Activated naive CD4-positive, alpha-beta T cell treated with anti-CD3 and anti-CD28 coated beads for 36 hours (primary cell): ENCODE measurements around the gene NINL. TPM values are rescaled to one million over a fixed set of nuclear protein-coding genes. Genes with fewer than 3 reads are reported as not detected.

ENCODE experiments used
- CTCF ChIA-PET: fragments of 350-600 bp; sonication (Branson Sonifier 250); formaldehyde crosslinking; loops from one replicate; lab custom pipeline; 2021; ENCODE audit warnings: antibody characterized with exemption; lab: Charles Lee
- DNase-seq: peaks from one replicate; pipeline ENCODE4 v3.0.0-alpha.2; 2020
- H3K27ac Mint-ChIP-seq: one replicate; pipeline ENCODE4 v1.8.0; 2021; ENCODE audit warnings: mild to moderate bottlenecking, mixed read lengths
- H3K27me3 Mint-ChIP-seq: one replicate; pipeline ENCODE4 v1.8.0; 2021; ENCODE audit warnings: low read depth, mixed read lengths
- H3K36me3 Mint-ChIP-seq: one replicate; pipeline ENCODE4 v1.8.0; 2021; ENCODE audit warnings: low read depth, mixed read lengths
- H3K4me1 Mint-ChIP-seq: one replicate; pipeline ENCODE4 v1.8.0; 2021; ENCODE audit warnings: low read depth, mixed read lengths
- H3K4me3 Mint-ChIP-seq: one replicate; pipeline ENCODE4 v1.8.0; 2021; ENCODE audit warnings: mild to moderate bottlenecking, moderate library complexity, mixed read lengths
- H3K9me3 Mint-ChIP-seq: one replicate; pipeline ENCODE4 v1.8.0; 2021; ENCODE audit warnings: mixed read lengths
- intact Hi-C: fragments of 100-400 bp; cut with micrococcal nuclease; formaldehyde crosslinking; loops from one replicate; pipeline ENCODE4 v1.15.1; 2023
- total RNA-seq, 2 experiments: library from RNA; stranded (reverse); gene quantifications; one replicate each; pipeline ENCODE4 v1.2.3, GENCODE V29; 2021

Gene NINL
- total RNA-seq, 2 experiments from 2014 or later: 2.6 to 2.9 TPM

DNA sequence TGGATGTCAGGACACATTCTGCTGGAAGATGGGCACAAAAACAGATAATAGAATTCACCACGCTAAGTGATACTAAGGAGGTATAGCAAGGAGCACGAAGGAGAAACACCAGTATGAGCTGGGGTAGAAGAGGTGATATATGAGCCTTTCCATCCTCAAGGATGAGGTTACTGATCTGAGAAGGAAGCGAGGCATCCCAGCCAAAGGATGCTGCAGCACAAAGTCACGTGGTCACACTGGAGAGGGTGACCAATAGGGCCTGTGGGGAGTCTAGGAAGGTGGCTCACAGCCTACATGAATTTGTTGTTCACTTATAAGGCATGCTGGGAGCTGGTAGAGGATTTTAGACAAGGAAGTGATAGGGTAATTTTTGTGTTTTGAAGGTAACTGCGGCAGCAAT is 176.4 kb downstream of the NINL start:
- no peak for DNase-seq
- CTCF ChIA-PET: interaction anchor here (1.2 to 1.6 kb wide), 2 partner anchors 10 to 61 kb away, joined by 4 to 7 read pairs; no protein-coding TSS in a partner anchor
- peaks cover 23% of the 10 kb centered on the region for H3K36me3 Mint-ChIP-seq
- no peaks in the 10 kb centered on the region for H3K27me3 Mint-ChIP-seq
- H3K4me3 Mint-ChIP-seq: peak overlapping the region; percentile 92
- H3K9me3 Mint-ChIP-seq: peaks cover 3% of the 10 kb centered on the region
- intact Hi-C loops: loop anchor here (5.0 to 10.0 kb wide), 4 partner anchors 162 to 1374 kb away; partner anchors contain the start of genes ACSS1, CST7 and PYGB
- H3K4me1 Mint-ChIP-seq: peaks cover 17% of the 10 kb centered on the region
- no peak overlapping the region for H3K27ac Mint-ChIP-seq

DNA sequence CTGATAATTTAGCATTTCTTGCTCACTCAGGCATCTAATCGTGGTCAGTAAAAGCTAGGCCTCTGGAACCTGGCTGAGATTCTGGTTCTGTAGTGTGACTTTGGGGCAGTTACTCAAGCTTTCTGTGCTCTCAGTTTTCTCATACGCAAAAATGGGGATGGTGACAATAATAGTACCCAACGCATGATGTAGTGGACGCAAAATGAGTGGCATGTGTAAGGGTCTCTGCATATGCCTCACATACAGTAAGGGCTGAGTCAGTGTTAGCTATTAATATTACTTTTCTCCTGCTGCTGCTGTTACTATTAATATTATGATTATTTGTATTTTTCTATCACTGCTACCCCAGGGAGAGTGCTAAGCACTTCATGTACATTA is 177.2 kb downstream of the NINL start:
- H3K9me3 Mint-ChIP-seq: peaks cover 9% of the 10 kb centered on the region
- peak overlapping the region; percentile 92 for H3K4me3 Mint-ChIP-seq
- peak overlapping the region; percentile 91 for H3K27ac Mint-ChIP-seq
- no peaks in the 10 kb centered on the region for H3K27me3 Mint-ChIP-seq
- H3K4me1 Mint-ChIP-seq: peaks cover 17% of the 10 kb centered on the region
- peaks cover 17% of the 10 kb centered on the region for H3K36me3 Mint-ChIP-seq
- intact Hi-C loops: loop anchor here (5.0 to 10.0 kb wide), 4 partner anchors 161 to 1373 kb away; partner anchors contain the start of genes ACSS1, CST7 and PYGB
- DNase-seq: peak; percentile 10
- CTCF ChIA-PET: interaction anchor here (1.2 to 1.9 kb wide), 3 partner anchors 9 to 62 kb away, joined by 3 to 11 read pairs (median 4); no protein-coding TSS in a partner anchor

DNA sequence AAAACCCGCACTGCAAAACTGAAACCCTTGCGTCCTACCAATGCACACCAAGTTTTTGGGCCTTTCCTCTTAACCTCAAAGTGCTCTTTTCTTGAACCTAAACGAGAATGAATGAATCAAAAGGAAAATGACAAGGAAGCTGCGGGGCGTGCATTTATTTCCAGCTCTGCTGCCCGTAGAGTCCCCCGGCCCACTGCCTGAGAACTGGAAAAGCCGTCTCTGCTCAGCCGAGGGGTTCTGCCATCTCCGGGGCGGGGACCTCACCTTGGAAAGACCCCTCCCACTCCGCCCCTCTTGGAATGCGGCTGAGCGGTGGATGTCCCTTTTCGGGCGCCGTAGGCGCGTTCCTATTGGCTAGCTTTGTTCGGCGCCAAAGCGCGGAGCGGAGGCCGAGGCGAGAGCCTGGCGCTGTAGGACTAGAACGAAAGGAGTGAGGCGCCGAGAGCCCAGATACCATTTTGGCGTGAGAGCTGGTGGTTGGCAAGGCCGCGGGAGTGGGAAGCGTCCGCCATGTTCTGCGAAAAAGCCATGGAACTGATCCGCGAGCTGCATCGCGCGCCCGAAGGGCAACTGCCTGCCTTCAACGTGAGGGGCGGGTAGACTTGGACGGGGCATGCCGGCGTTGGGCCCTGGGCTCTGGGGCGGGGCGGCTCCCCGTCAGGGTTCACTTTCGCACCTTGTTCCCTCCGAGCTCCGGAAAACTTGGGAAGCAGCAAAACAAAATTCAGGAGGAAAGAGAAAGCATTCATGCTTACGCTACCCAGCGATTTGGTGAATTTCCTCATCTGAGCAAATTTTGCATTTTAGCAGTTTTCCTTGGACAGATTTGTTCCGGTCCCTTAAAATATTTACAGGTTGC is 177.8 kb downstream of the NINL start, which contains the start of gene GINS1:
Gene GINS1 (plus strand): TSS at position 363 of the 859 bp plus-strand sequence. CDS start 148 bp downstream, at position 511.
- peak within 1 kb of the TSS; percentile 92 for H3K4me3 Mint-ChIP-seq
- intact Hi-C loops: loop anchor here (1.0 to 10.0 kb wide), 10 partner anchors 16 to 1373 kb away; partner anchors contain the start of genes ACSS1, APMAP, CST7 and NANP
- CTCF ChIA-PET: interaction anchor here (0.6 to 1.9 kb wide), 11 partner anchors 9 to 1329 kb away, joined by 3 to 11 read pairs (median 3); no protein-coding TSS in a partner anchor

More for the DNA sequence above, 177.8 kb downstream of the NINL start, which contains the start of gene GINS1:
- DNase-seq: peak; percentile 92
- Mint-ChIP-seq H3K4me1 (peaks cover 17% of the 10 kb centered on the region), H3K36me3 (peaks cover 17% of the 10 kb centered on the region), H3K9me3 (peaks cover 15% of the 10 kb centered on the region), H3K27ac (peak within 1 kb of the TSS; percentile 91), H3K27me3 (no peaks in the 10 kb centered on the region)

Other genes starting within 250 kb of the NINL start
- gene ABHD12, start 194.7 kb downstream of the NINL start, total RNA-seq: 10 to 100 TPM; 13.0 to 14.7 TPM
- gene GINS1, start 177.9 kb downstream of the NINL start, total RNA-seq: 10 to 100 TPM; 25.5 to 27.7 TPM
- gene NANP, start 38.5 kb upstream of the NINL start, total RNA-seq: 1 to 10 TPM; 6.4 to 6.9 TPM
- 10 to 100 TPM; 12.2 to 12.6 TPM for gene ZNF337, start 111.3 kb upstream of the NINL start, total RNA-seq